Activated naive CD8-positive, alpha-beta T cell treated with anti-CD3 and anti-CD28 coated beads, Interleukin-2, amount 50 U/mL, for 24 hours (primary cell): ENCODE results near the gene SSBP3.
A peak's percentile ranks its signal among the peaks of the same experiment; 100 is the strongest.
"Not testable (repeated sequence)": the region's sequence is repeated elsewhere in the genome, so short reads cannot be mapped to it uniquely, and the experiment has no call there.

Experiments
- ATAC-seq: fragments of 150-1000 bp; cut with Tn5 transposase; one replicate; pipeline ENCODE4 v1.10.0; 2021
- DNase-seq: peaks from one replicate; pipeline ENCODE4 v3.0.0; 2021
- H3K27ac Mint-ChIP-seq: one replicate; pipeline ENCODE4 v1.8.0; 2021; ENCODE audit warnings: mild to moderate bottlenecking, mixed read lengths
- H3K27me3 Mint-ChIP-seq: one replicate; pipeline ENCODE4 v1.8.0; 2021; ENCODE audit warnings: mixed read lengths
- H3K36me3 Mint-ChIP-seq: one replicate; pipeline ENCODE4 v1.8.0; 2021; ENCODE audit warnings: low read depth, mixed read lengths
- H3K4me1 Mint-ChIP-seq: one replicate; pipeline ENCODE4 v1.8.0; 2021; ENCODE audit warnings: mixed read lengths
- H3K4me3 Mint-ChIP-seq: one replicate; pipeline ENCODE4 v1.8.0; 2021; ENCODE audit warnings: mild to moderate bottlenecking, moderate library complexity, mixed read lengths
- H3K9me3 Mint-ChIP-seq: one replicate; pipeline ENCODE4 v1.8.0; 2021; ENCODE audit warnings: mixed read lengths

The SSBP3 gene

DNA sequence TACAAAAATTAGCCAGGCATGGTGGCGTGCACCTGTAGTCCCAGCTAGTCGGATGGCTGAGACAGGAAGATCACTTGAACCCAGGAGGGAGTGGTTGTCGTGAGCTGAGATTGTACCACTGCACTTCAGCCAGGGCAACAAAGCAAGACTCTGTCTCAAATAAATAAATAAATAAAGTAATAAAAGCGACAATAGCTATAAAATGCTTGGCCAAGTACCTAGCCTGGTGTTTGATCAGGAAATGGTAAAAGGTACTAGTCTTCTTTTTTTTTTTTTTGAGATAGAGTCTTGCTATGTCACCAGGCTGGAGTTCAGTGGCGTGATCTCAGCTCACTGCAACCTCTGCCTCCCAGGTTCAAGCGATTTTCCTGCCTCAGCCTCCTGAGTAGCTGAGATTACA is 12.4 kb upstream of the SSBP3 start:
- not testable (repeated sequence) for H3K9me3 Mint-ChIP-seq, H3K27me3 Mint-ChIP-seq, H3K27ac Mint-ChIP-seq, ATAC-seq, DNase-seq, H3K4me1 Mint-ChIP-seq, H3K4me3 Mint-ChIP-seq, H3K36me3 Mint-ChIP-seq

DNA sequence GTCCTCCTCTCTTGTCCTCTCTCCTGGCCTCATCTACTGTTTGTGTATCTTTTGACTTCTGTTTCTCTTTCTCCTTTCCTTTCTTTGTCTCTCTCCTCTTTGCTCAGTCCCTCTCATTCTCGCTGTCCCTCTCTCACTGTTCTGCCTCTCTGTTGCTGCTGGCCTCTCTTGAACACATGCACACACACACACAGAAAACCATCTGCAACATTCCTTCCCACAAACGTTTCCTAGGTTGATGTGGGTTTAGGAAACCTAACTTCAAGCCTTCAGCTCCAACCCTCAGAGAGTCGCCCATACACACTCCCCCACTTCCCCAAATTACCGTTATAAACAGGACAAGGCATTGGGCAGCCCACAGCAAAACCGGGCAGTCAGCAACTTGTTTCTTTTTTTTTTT is 10.9 kb upstream of the SSBP3 start:
- no peak for ATAC-seq
- Mint-ChIP-seq H3K9me3 (no peaks in the 10 kb centered on the region), H3K4me1 (peaks cover 14% of the 10 kb centered on the region), H3K4me3 (no peak overlapping the region), H3K36me3 (no peaks in the 10 kb centered on the region), H3K27me3 (peaks cover 5% of the 10 kb centered on the region), H3K27ac (no peak overlapping the region)
- DNase-seq, result no peak

DNA sequence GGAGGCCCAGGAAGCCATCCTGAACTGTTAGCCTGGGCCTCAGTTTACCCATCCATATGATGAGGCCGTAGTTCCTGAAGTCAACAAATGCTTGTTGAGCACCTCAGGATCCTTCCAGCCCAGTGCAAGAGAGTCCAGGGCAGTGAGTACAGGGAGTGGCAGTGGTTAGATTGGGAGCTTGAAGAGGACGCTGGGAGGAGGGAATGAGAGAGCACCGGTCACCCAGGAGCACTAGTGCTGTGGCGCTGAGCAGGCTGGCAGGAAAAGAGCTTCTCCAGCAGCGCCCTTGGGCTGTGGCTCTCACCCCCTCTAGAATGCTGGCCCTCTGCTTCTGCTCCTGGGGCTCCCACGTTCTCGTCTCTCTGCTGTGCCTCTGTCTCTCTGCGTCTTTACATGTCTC is 10.2 kb upstream of the SSBP3 start:
- Mint-ChIP-seq H3K27ac (no peak overlapping the region), H3K27me3 (peaks cover 5% of the 10 kb centered on the region), H3K4me1 (peaks cover 14% of the 10 kb centered on the region), H3K9me3 (no peaks in the 10 kb centered on the region), H3K4me3 (no peak overlapping the region), H3K36me3 (no peaks in the 10 kb centered on the region)
- ATAC-seq (no peak), DNase-seq (no peak)

DNA sequence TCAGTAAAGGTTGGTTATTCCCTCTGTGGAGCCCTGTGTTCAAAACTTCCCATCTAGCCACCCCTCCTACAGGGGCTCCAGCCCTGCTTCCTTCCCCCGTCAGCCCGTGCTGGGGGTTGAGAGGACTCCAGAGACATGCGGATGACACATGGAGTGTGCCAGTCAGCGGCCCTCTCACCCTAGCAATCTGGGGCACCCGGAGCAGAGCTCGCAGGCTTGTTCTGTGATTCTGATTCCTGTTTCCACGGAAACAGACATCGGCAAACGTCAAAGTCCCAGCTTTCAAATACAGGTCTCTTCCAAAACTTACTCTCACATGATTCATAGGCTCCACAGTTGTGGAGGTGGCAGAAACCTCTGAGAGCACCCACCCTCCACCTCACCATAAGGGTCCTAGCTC is 9.8 kb upstream of the SSBP3 start:
- Mint-ChIP-seq H3K9me3 (no peaks in the 10 kb centered on the region), H3K27ac (no peak overlapping the region), H3K27me3 (peaks cover 5% of the 10 kb centered on the region), H3K4me1 (peaks cover 14% of the 10 kb centered on the region), H3K36me3 (no peaks in the 10 kb centered on the region), H3K4me3 (no peak overlapping the region)
- ATAC-seq (peak; percentile 39), DNase-seq (no peak)

DNA sequence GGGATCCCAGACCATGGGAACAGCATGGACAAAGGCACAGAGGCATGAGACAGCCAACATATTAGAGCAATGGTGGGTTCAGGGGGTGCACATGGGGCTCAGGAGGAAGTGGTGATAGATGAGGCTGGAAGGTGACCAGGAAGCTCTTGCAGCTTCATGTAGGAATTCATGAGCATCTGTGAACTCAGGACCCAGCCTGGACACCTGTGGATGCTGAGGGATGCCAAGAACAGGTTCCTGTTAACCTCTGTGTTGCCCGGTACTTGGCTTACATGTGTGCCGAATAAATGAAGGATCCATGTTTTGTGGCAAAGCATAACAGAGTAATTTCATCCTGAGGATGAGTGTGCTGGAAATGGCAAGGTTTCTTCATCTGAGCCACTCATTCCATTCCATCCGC is 9.3 kb upstream of the SSBP3 start:
- Mint-ChIP-seq H3K27me3 (peaks cover 5% of the 10 kb centered on the region), H3K36me3 (no peaks in the 10 kb centered on the region), H3K4me1 (peaks cover 14% of the 10 kb centered on the region), H3K9me3 (no peaks in the 10 kb centered on the region), H3K4me3 (no peak overlapping the region), H3K27ac (no peak overlapping the region)
- ATAC-seq, result no peak
- DNase-seq, result no peak

DNA sequence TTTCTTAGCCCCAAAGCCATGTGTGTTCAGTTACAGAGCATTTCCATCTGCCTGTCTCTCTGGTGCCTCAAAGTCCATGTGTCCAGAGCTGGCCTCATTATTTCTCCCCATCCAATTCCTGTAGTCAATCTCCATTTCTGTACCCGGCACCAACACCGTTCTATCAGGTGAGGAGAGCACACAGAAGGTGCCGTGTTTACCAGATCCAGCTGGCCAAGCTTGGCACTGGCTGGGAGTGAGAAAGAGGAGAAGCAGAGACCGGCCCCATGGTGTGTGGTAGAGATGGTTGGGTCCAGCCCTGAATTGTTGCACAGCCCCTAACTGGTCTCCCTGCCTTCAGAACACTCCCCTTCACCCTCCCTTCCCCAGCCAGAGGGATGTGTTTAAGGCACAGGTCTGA is 7.5 kb upstream of the SSBP3 start:
- Mint-ChIP-seq H3K27me3 (peaks cover 5% of the 10 kb centered on the region), H3K4me3 (no peak overlapping the region), H3K9me3 (no peaks in the 10 kb centered on the region), H3K4me1 (peaks cover 27% of the 10 kb centered on the region), H3K27ac (no peak overlapping the region), H3K36me3 (no peaks in the 10 kb centered on the region)
- DNase-seq (no peak), ATAC-seq (no peak)

DNA sequence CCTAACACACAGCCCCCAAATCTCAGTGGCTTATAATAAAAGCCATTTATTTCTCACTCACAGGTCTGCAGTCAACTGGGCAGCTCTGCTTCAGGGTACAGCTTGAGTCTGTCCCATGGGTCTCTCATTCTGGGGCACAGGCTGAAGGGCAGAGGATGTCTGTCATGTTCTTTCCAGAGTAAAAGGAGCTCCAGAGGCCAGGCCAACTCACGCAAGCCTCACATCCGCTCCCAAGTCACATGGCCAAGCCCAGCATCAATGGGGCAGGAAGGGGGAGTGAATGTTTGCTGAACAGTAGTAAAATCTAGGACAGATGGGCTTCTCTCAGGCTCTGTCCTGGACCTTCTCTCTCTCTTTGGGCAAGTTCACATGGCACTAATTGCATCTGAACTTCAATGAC is 7.1 kb upstream of the SSBP3 start:
- ATAC-seq, result peak; percentile 12
- Mint-ChIP-seq H3K4me1 (peaks cover 32% of the 10 kb centered on the region), H3K4me3 (peak overlapping the region; percentile 39), H3K27me3 (peaks cover 5% of the 10 kb centered on the region), H3K36me3 (no peaks in the 10 kb centered on the region), H3K27ac (peak overlapping the region; percentile 48), H3K9me3 (no peaks in the 10 kb centered on the region)
- DNase-seq, result no peak

DNA sequence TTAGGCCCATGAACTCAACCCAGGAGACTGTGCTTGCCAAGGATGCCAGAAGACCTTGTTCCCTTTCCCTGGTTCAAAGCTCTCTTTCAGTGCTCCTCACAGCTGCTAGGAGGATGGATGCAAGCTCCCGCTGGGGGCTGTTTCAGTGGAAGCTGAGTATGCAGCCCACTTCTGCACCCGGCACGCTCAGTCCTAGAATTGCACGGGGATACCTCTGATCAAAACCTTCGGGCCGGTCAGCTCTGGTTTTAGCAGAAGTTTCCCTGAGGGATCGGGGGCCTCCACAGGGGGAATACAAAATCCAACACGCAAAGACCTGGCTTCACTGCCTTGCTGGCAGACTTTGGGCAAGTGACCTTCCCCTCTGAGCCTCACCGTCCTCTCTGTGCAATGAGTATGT is 4.2 kb upstream of the SSBP3 start:
- H3K36me3 Mint-ChIP-seq, result no peaks in the 10 kb centered on the region
- peaks cover 42% of the 10 kb centered on the region for H3K4me1 Mint-ChIP-seq
- H3K4me3 Mint-ChIP-seq, result no peak overlapping the region
- DNase-seq (no peak), ATAC-seq (no peak)
- H3K27me3 Mint-ChIP-seq, result peaks cover 4% of the 10 kb centered on the region
- no peaks in the 10 kb centered on the region for H3K9me3 Mint-ChIP-seq
- H3K27ac Mint-ChIP-seq, result no peak overlapping the region

DNA sequence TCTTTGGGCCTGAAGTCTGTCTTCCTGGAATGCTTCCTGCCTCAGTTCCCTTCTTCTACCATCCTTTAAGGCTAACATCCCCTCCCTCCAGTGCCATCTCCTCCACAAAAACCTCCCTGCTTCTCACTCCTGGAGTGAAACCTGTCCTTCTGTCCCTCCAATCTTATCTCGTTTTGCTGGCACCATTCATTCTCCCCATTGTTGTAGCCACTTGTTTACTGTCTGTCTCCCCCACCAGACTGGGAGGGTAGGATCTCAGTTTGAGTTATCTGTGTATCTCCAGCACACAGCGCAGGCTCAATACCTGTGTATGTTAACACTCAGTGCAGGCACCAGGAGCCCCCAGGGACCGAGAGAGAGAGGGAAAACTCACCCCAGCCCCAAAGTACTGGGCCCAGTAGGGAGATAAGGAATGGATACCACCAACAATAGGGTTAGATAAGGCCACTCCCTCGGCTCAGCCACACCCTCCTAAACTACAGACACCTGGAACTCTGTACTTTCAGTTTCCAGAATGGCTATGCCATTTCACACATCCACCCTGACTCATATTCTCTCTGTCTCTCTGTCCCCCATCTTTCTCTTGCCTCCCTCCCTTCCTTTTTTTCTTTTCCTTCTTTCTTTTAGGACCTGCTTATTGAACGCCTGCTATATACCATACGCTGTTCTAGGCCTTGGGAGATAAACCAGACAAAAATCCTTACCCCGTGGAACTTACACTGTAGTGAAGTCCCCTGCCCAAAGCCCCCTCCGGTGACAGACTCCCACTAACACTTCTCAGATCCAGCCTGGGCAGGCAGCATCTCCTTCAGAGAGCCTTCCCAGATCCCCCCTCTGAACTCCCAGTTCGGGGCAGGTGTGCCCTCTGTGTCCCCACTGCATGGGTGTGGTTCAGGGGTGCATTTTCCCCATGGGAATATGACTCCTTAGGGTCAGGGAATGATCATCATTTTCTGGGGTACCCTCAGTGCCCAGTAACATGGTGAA is 3.3 kb upstream of the SSBP3 start:
- Mint-ChIP-seq H3K27me3 (no peaks in the 10 kb centered on the region), H3K36me3 (no peaks in the 10 kb centered on the region), H3K4me1 (peaks cover 49% of the 10 kb centered on the region), H3K9me3 (no peaks in the 10 kb centered on the region), H3K4me3 (no peak overlapping the region), H3K27ac (peak overlapping the region; percentile 60)
- peak; percentile 71 for ATAC-seq
- DNase-seq, result no peak

DNA sequence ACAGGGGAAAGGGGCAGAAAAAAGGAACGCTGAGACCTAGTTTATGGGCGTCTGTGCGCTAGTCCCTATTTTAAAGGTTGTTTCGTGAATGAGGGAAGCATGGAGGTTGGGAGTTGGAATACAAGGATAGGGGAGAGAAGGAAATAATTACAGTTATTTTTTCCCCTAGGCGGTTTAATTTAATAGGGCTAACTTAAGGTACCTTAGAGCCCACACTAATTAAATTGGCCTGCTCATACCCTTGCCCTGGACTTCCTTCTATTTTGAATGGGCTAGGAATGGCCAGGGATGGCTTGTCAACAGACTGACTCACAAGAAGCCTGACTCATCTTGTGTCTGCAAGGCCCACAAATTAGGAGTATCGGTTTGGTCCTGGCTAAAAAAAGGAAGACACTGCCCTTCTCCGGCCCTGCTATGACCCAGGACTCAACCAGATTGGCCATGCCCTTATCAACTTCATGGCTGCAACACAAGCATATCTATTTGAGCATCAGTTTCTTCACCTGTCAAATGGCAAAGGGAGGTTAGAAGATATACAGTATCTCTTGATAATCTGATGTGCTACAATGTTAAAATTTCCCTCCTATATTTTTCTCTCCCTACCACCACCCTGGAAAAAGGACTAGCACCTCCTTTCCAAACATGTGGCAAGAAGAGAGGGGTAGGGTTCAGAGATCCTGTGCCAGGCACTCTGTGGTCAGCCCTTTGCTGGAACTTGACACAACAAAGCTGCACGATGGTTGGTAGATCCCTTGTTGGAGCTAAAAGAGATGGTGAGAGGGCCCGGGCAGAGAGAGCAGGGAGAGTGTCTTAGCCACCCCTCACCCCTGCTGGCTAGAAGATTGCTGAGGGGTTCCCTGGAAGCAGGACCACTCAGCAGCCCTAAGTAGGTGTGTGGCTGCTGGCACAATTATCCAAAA is 2.2 kb upstream of the SSBP3 start:
- peaks cover 55% of the 10 kb centered on the region for H3K4me1 Mint-ChIP-seq
- ATAC-seq (no peak), DNase-seq (no peak)
- H3K27ac Mint-ChIP-seq, result peak overlapping the region; percentile 78
- H3K9me3 Mint-ChIP-seq, result no peaks in the 10 kb centered on the region
- H3K4me3 Mint-ChIP-seq, result peak overlapping the region; percentile 77
- H3K27me3 Mint-ChIP-seq, result no peaks in the 10 kb centered on the region
- H3K36me3 Mint-ChIP-seq, result peaks cover 3% of the 10 kb centered on the region

DNA sequence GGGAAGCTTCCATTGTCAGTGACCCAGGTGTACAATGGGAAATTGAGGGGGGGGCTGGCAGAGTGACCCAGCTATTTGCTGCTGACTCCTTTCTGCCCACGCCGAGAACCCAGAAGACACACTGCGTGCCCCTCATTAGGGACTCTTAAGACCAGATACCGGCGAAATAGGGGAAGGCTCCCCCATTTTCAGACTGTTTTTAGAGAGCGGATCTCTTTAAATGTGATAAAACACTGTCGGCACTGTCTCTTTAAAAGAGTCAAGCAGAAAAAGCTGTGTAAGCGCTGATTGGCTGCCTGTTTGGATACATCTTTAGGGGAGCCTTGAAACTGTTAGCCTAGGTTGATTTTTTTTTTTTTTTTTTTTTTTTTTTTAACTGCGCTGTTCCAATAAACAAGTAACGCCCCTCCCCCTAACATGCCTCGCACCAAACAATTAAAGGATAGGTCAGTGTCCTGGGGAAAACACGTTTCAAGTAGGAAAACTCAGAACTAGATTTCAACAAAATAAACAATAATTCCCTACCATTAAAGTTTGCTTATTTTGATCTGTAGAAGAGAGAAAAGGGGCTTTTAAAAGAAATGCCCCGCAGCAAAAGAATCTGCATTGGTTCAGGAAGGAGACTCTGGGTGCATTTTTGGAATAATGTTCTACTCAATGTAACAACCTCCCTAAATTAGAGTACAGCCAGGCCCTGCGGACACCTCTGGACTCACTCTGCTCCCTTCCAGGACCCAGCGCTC is 1.4 kb upstream of the SSBP3 start:
- Mint-ChIP-seq H3K9me3 (no peaks in the 10 kb centered on the region), H3K27ac (peak overlapping the region; percentile 78), H3K36me3 (peaks cover 10% of the 10 kb centered on the region), H3K4me1 (peaks cover 58% of the 10 kb centered on the region), H3K4me3 (peak overlapping the region; percentile 77), H3K27me3 (no peaks in the 10 kb centered on the region)
- DNase-seq (peak; percentile 54), ATAC-seq (peak; percentile 16)

DNA sequence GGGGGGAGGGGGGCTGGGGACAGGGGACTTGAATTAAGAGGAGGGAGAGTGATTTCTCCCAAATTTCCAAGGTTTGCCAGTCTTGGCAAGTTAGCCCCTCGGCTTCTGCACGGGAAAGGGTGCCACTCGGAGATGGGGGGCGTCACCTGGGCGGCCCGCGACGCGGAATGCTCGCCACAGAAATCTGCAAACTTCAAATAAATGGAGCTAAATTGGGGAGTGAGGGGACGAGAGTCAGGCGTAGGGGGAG is 885 bp upstream of the SSBP3 start:
- DNase-seq, result no peak
- H3K4me1 Mint-ChIP-seq, result peaks cover 61% of the 10 kb centered on the region
- no peak for ATAC-seq

DNA sequence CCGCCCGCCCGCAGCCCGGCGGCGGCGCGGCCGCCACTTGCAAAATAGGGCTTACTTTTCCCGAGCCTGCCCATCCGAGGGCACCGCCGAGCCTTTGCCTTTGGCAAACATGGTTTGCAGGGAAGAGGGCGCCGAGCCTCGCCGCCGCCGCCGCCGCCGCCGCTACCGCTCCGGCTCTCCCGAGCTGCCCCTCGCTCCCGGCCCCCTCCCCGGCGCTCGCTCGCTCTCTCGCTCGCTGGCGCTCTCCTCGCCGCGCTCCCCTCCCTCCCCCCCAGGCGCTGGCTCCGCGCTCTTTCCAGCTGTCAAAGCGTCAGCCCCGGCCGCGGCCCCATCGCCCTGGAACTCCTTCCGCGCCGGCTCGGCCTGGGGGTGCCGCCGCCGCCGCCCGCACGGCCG is 298 bp downstream of the SSBP3 start:
- no peak for DNase-seq
- Mint-ChIP-seq H3K4me3 (peak overlapping the region; percentile 34), H3K27me3 (no peaks in the 10 kb centered on the region), H3K9me3 (no peaks in the 10 kb centered on the region), H3K4me1 (peaks cover 73% of the 10 kb centered on the region), H3K27ac (no peak overlapping the region), H3K36me3 (peaks cover 27% of the 10 kb centered on the region)
- peak; percentile 5 for ATAC-seq

More for the DNA sequence above, 885 bp upstream of the SSBP3 start:
- no peaks in the 10 kb centered on the region for H3K27me3 Mint-ChIP-seq
- peak overlapping the region; percentile 77 for H3K4me3 Mint-ChIP-seq
- no peaks in the 10 kb centered on the region for H3K9me3 Mint-ChIP-seq
- peak overlapping the region; percentile 78 for H3K27ac Mint-ChIP-seq
- H3K36me3 Mint-ChIP-seq, result peaks cover 15% of the 10 kb centered on the region
